Measurements from ENCODE around the gene ARGLU1. TPM values are rescaled to one million over a fixed set of nuclear protein-coding genes. Genes with fewer than 3 reads are reported as not detected.

Gene ARGLU1
- total and polyA plus RNA-seq, 8 donors = 16.6 to 321 (median 108) TPM

GRCh38 chr13:106526738-106527444 lies 41.0 kb downstream of the ARGLU1 start:
- TF ChIP-seq POLR2A (IDR thresholded peaks at IDR 0.05) (no peak), CTCF (IDR thresholded peaks at IDR 0.05) (no peak), EP300 (IDR thresholded peaks at IDR 0.05) (no peak), POLR2AphosphoS5 (IDR thresholded peaks at IDR 0.05) (no peak)
- no peaks in the 10 kb centered on the region for H3K9me3 ChIP-seq
- DNase-seq = no peak
- WGBS, 5 donors = 61 to 75% (median 75%) methylated on average over 8 of the region's 8 CpGs
- intact Hi-C loops (cut with DNase I; ENCODE audit: low total_unique reads) = loop anchor here (10.0 kb wide), 1 partner anchor 442 kb away; no protein-coding TSS in a partner anchor
- H3K27me3 ChIP-seq = no peaks in the 10 kb centered on the region
- H3K4me3 ChIP-seq = no peak overlapping the region
- H3K4me1 ChIP-seq = peaks cover 5 to 68% (median 35%) of the 10 kb centered on the region in 4 donors
- no peaks in the 10 kb centered on the region for H3K36me3 ChIP-seq
- H3K27ac ChIP-seq = no peak overlapping the region

- Histone ChIP-seq H3K27ac (no peak overlapping the region), H3K4me3 (no peak overlapping the region), H3K4me1 (peaks cover 6 to 64% (median 35%) of the 10 kb centered on the region in 4 donors), H3K9me3 (no peaks in the 10 kb centered on the region), H3K36me3 (no peaks in the 10 kb centered on the region), H3K27me3 (no peaks in the 10 kb centered on the region)
- 66 to 85% (median 80%) methylated on average over 3 of the region's 3 CpGs for WGBS, 5 donors
- TF ChIP-seq CTCF (IDR thresholded peaks at IDR 0.05) (no peak), POLR2AphosphoS5 (IDR thresholded peaks at IDR 0.05) (no peak), EP300 (IDR thresholded peaks at IDR 0.05) (no peak), POLR2A (IDR thresholded peaks at IDR 0.05) (no peak)
- intact Hi-C loops (cut with DNase I; ENCODE audit: low total_unique reads) = loop anchor here (10.0 kb wide), 1 partner anchor 441 kb away; no protein-coding TSS in a partner anchor
- DNase-seq = no peak
These were observed 42.1 kb downstream of the ARGLU1 start for GRCh38 chr13:106525865-106526264.

- Histone ChIP-seq H3K27ac (no peak overlapping the region), H3K4me3 (no peak overlapping the region), H3K9me3 (no peaks in the 10 kb centered on the region), H3K27me3 (no peaks in the 10 kb centered on the region), H3K36me3 (no peaks in the 10 kb centered on the region), H3K4me1 (peaks cover 12 to 59% (median 36%) of the 10 kb centered on the region in 4 donors)
- WGBS, 5 donors = 61 to 86% (median 77%) methylated on average over 2 of the region's 2 CpGs
- intact Hi-C loops (cut with DNase I; ENCODE audit: low total_unique reads) = loop anchor here (10.0 kb wide), 1 partner anchor 439 kb away; no protein-coding TSS in a partner anchor
- DNase-seq = no peak
- no peak for TF ChIP-seq POLR2AphosphoS5 (IDR thresholded peaks at IDR 0.05)
- no peak for TF ChIP-seq EP300 (IDR thresholded peaks at IDR 0.05)
- TF ChIP-seq CTCF (IDR thresholded peaks at IDR 0.05) = no peak
- no peak for TF ChIP-seq POLR2A (IDR thresholded peaks at IDR 0.05)
These were observed 43.8 kb downstream of the ARGLU1 start for GRCh38 chr13:106524108-106524507.

- no peaks in the 10 kb centered on the region for H3K27me3 ChIP-seq
- intact Hi-C loops (cut with DNase I; ENCODE audit: low total_unique reads) = loop anchor here (10.0 kb wide), 1 partner anchor 439 kb away; no protein-coding TSS in a partner anchor
- H3K9me3 ChIP-seq = no peaks in the 10 kb centered on the region
- WGBS, 5 donors = 51 to 75% (median 71%) methylated on average over 3 of the region's 3 CpGs
- TF ChIP-seq POLR2A (IDR thresholded peaks at IDR 0.05) (no peak), POLR2AphosphoS5 (IDR thresholded peaks at IDR 0.05) (no peak), EP300 (IDR thresholded peaks at IDR 0.05) (no peak), CTCF (IDR thresholded peaks at IDR 0.05) (no peak)
- peak in 1 of 2 donors; percentile 56 for DNase-seq
- no peak overlapping the region for H3K27ac ChIP-seq
- no peak overlapping the region for H3K4me3 ChIP-seq
- H3K36me3 ChIP-seq = no peaks in the 10 kb centered on the region
- H3K4me1 ChIP-seq = peaks cover 11 to 53% (median 32%) of the 10 kb centered on the region in 4 donors
These were observed 44.4 kb downstream of the ARGLU1 start for GRCh38 chr13:106523576-106523975.

Measured in stomach (tissue), 9 donors.